GM12878 (cell line): ENCODE measurements around the gene MCTP2. TPM values are rescaled to one million over a fixed set of nuclear protein-coding genes. Genes with fewer than 3 reads are reported as not detected.

ENCODE experiments used
- ATAC-seq: fragments of 200-7000 bp; cut with Tn5 transposase; 3 replicates; pipeline ENCODE4 v1.9.1; 2020; ENCODE audit warnings: mild to moderate bottlenecking, moderate library complexity
- BruUV-seq: library from RNA; stranded (reverse); fragments of 400-500 nt; replicated peaks from 2 replicates; lab custom pipeline; 2021; lab: Mats Ljungman, UMichigan
- CTCF ChIA-PET: fragments of 300-600 bp; sonication (Branson Sonifier 250); formaldehyde crosslinking; extraction: SDS; loops from one replicate; lab custom pipeline; 2021; ENCODE audit warnings: inconsistent platforms; lab: Yijun Ruan, JAX
- POLR2A ChIA-PET: fragments of 350-600 bp; formaldehyde crosslinking; extraction: SDS; loops from one replicate; lab custom pipeline; 2021; ENCODE audit warnings: inconsistent platforms; lab: Charles Lee
- RAD21 ChIA-PET: fragments of 300-600 bp; sonication (Branson Sonifier 250); formaldehyde crosslinking; loops from one replicate; lab custom pipeline; 2023; ENCODE audit warnings: antibody characterized with exemption; ENCODE audit not compliant: unreplicated experiment; lab: Charles Lee
- SMC1A ChIA-PET: fragments of 300-600 bp; sonication (Branson Sonifier 250); formaldehyde crosslinking; loops from one replicate; lab custom pipeline; 2023; ENCODE audit not compliant: unreplicated experiment, uncharacterized antibody; lab: Charles Lee
- DNase-seq: peaks from one replicate; pipeline ENCODE4 v3.0.0-alpha.2; 2011; ENCODE audit warnings: low read depth, low spot score
- FAIRE-seq: peaks from 3 replicates; lab custom pipeline; 2011; peaks lifted over from hg19 to GRCh38; lab: Jason Lieb, UNC
- H2AFZ ChIP-seq: 2 replicates; pipeline ENCODE4 v1.6.0; 2011; ENCODE audit warnings: low read depth, low read length, control low read depth; ENCODE audit not compliant: control insufficient read depth
- H3K27ac ChIP-seq: 2 replicates; pipeline ENCODE4 v1.5.1; 2011; ENCODE audit warnings: control low read depth; ENCODE audit not compliant: control insufficient read depth, insufficient read depth
- H3K27me3 ChIP-seq, 2 experiments: replicated peaks in 1 of 2; 2 replicates each; pipeline versions ENCODE4 v1.6.0 to v1.6.1; 2011; ENCODE audit warnings: low read length in 1 of 2; ENCODE audit not compliant: control insufficient read depth in 2 of 2, insufficient read depth in 2 of 2
- H3K36me3 ChIP-seq, 2 experiments: 2 replicates each; pipeline ENCODE4 v1.5.1; 2011; ENCODE audit warnings: low read length in 1 of 2; ENCODE audit not compliant: control insufficient read depth in 2 of 2, insufficient read depth in 2 of 2
- H3K4me1 ChIP-seq: 2 replicates; pipeline ENCODE4 v1.6.1; 2011; ENCODE audit warnings: mild to moderate bottlenecking, low read length, moderate library complexity, mixed read lengths; ENCODE audit not compliant: control insufficient read depth, insufficient read depth
- H3K4me2 ChIP-seq: 2 replicates; pipeline ENCODE4 v1.6.0; 2011; ENCODE audit warnings: control low read depth; ENCODE audit not compliant: control insufficient read depth, insufficient read depth
- H3K4me3 ChIP-seq: fragments of 200-600 bp; sonication (generic); 2 replicates; pipeline ENCODE4 v1.5.1; 2016
- H3K79me2 ChIP-seq: 2 replicates; pipeline ENCODE4 v1.6.0; 2011; ENCODE audit warnings: low read length; ENCODE audit not compliant: control insufficient read depth, insufficient read depth
- H3K9ac ChIP-seq: 2 replicates; pipeline ENCODE4 v1.8.0; 2011; ENCODE audit warnings: low read length, control low read depth, mixed read lengths; ENCODE audit not compliant: control insufficient read depth, insufficient read depth
- H3K9me3 ChIP-seq: replicated peaks from 3 replicates; pipeline ENCODE4 v1.5.1; 2011; ENCODE audit warnings: mild to moderate bottlenecking, low read length; ENCODE audit not compliant: control insufficient read depth, insufficient read depth
- H4K20me1 ChIP-seq: 2 replicates; pipeline ENCODE4 v1.6.0; 2011; ENCODE audit not compliant: control insufficient read depth, insufficient read depth
- ATF7 ChIP-seq: fragments of 450-650 bp; IDR thresholded peaks from 2 replicates; pipeline ENCODE4 v1.6.1; 2016; ENCODE audit warnings: low read depth, mild to moderate bottlenecking
- BRCA1 ChIP-seq: IDR thresholded peaks from 2 replicates; pipeline ENCODE4 v1.6.1; 2011; ENCODE audit warnings: low read depth, low read length, improper control_type of control experiment
- CHD2 ChIP-seq: IDR thresholded peaks from 2 replicates; pipeline ENCODE4 v1.6.1; 2011; ENCODE audit warnings: low read depth, low read length, improper control_type of control experiment, borderline replicate concordance
- MTA2 ChIP-seq: fragments of 450-650 bp; IDR thresholded peaks from 2 replicates; pipeline ENCODE4 v1.6.1; 2016; ENCODE audit warnings: low read depth, mild to moderate bottlenecking, moderate library complexity
- NBN ChIP-seq: fragments of 450-650 bp; IDR thresholded peaks from 2 replicates; pipeline ENCODE4 v1.6.1; 2016
- NFXL1 ChIP-seq: fragments of 450-650 bp; IDR thresholded peaks from 2 replicates; pipeline ENCODE4 v1.6.1; 2017; ENCODE audit warnings: antibody characterized with exemption, mild to moderate bottlenecking, borderline replicate concordance
- PAX5 ChIP-seq: IDR thresholded peaks from 2 replicates; pipeline ENCODE4 v1.6.1; 2011; ENCODE audit warnings: low read depth, low read length, borderline replicate concordance
- SUZ12 ChIP-seq: fragments of 200-600 bp; sonication (generic); IDR thresholded peaks from one replicate; pipeline ENCODE4 v1.6.1; 2018; ENCODE audit warnings: antibody characterized with exemption, mild to moderate bottlenecking; ENCODE audit not compliant: unreplicated experiment
- USF1 ChIP-seq: IDR thresholded peaks from 2 replicates; pipeline ENCODE4 v1.6.1; 2011; ENCODE audit warnings: borderline replicate concordance, low read depth, mild to moderate bottlenecking, moderate library complexity, mixed read lengths, low read length; ENCODE audit not compliant: insufficient read depth; ENCODE audit errors: extremely low read length
- ZBTB40 ChIP-seq: fragments of 450-650 bp; IDR thresholded peaks from 2 replicates; pipeline ENCODE4 v1.6.1; 2016; ENCODE audit warnings: mild to moderate bottlenecking, moderate library complexity, borderline replicate concordance
- ZNF24 ChIP-seq: fragments of 450-650 bp; IDR thresholded peaks from 2 replicates; pipeline ENCODE4 v1.6.1; 2017; ENCODE audit warnings: antibody characterized with exemption, mild to moderate bottlenecking
- ZNF687 ChIP-seq: fragments of 450-650 bp; IDR thresholded peaks from 2 replicates; pipeline ENCODE4 v1.6.1; 2017; ENCODE audit warnings: mild to moderate bottlenecking, moderate library complexity
- WGBS: methylation state at CpG from one replicate; pipeline ENCODE4 v1.1.6; 2016; ENCODE audit warnings: low lambda C conversion rate; ENCODE audit not compliant: insufficient replicate concordance, insufficient coverage; ENCODE audit errors: missing lambda C conversion rate; 5-methylcytosine and 5-hydroxymethylcytosine counted together
- in situ Hi-C: fragments of 300-500 bp; cut with MboI; formaldehyde crosslinking; loops from 9 replicates; pipeline ENCODE4 v1.14.3; 2018; ENCODE audit warnings: mixed read lengths
- intact Hi-C: fragments of 100-400 bp; cut with micrococcal nuclease; formaldehyde crosslinking; loops from one replicate; pipeline ENCODE4 v1.14.2; 2022; ENCODE audit not compliant: unreplicated experiment
- polyA plus RNA-seq, 11 experiments: library from polyadenylated mRNA; depleted of rRNA in 4 of 11; unstranded in 6 of 11; stranded (reverse) in 5 of 11; fragments of >200 nt; fragmentation: Nextera tagmentation in 4 of 11; fragmentation: Illumina TruSeq in 1 of 11; extraction: Ambion mirVana in 4 of 11; extraction: Trizol in 1 of 11; gene quantifications; 1 replicate in 1 of 11; 2 replicates in 10 of 11; pipeline versions ENCODE4 v1.2.1 to v1.2.3, GENCODE V29; 2011 to 2016; ENCODE audit warnings: inconsistent platforms in 2 of 11, missing spikeins in 2 of 11, low read depth in 1 of 11
- total RNA-seq, 4 experiments: library from RNA; depleted of rRNA in 3 of 4; stranded (reverse); fragments of >200 nt in 3 of 4; fragmentation: Illumina TruSeq in 1 of 4; extraction: Trizol in 1 of 4; gene quantifications; 2 replicates each; pipeline versions ENCODE4 v1.2.1 to v1.2.3, GENCODE V29; 2013 to 2021

The MCTP2 gene
- total and polyA plus RNA-seq, 10 of the 15 experiments (the other 5 are each of a cell fraction or from before 2014, with no cell fraction given), result 0.24 to 48.5 (median 0.88) TPM

- Histone ChIP-seq H3K27ac (no peak overlapping the region), H3K9ac (no peak overlapping the region), H3K9me3 (no peaks in the 10 kb centered on the region; the same call in 2 of the 3 replicates), H3K4me1 (peaks cover 2% of the 10 kb centered on the region; the same call in 1 of the 2 replicates), H2AFZ (peak overlapping the region; percentile 20), H3K4me3 (no peak overlapping the region), H3K79me2 (no peaks in the 10 kb centered on the region), H4K20me1 (no peaks in the 10 kb centered on the region), H3K4me2 (peak overlapping the region; percentile 20; the same call in 1 of the 2 replicates), H3K36me3 (no peaks in the 10 kb centered on the region), H3K27me3 (no peaks in the 10 kb centered on the region)
- ChIA-PET RAD21 (interaction anchor here (0.9 to 4.8 kb wide), 12 partner anchors 10 to 100 kb away, joined by 3 to 59 read pairs (median 6); partner anchors contain the start of gene MCTP2), SMC1A (interaction anchor here (0.6 to 6.5 kb wide), 19 partner anchors 10 to 99 kb away, joined by 3 to 106 read pairs (median 5); partner anchors contain the start of gene MCTP2), CTCF (interaction anchor here (0.8 to 3.0 kb wide), 14 partner anchors 10 to 102 kb away, joined by 3 to 15 read pairs (median 4); partner anchors contain the start of gene MCTP2), POLR2A (interaction anchor here (0.9 to 3.5 kb wide), 8 partner anchors 10 to 32 kb away, joined by 3 to 23 read pairs (median 11); partner anchors contain the start of gene MCTP2)
- ATAC-seq, result peak; percentile 78
- 9% methylated on average over 7 of the region's 7 CpGs for WGBS
- in situ Hi-C loops (no loop called here), intact Hi-C loops (loop anchor here (2.0 kb wide), 1 partner anchor 23 kb away; no protein-coding TSS in a partner anchor)
- no peak for FAIRE-seq
- no TSS peak for BruUV-seq
- DNase-seq, result peak; percentile 73
- TF ChIP-seq NBN (0 out of 2 replicates have a peak, but pooled peaks have one; percentile 52), BRCA1 (no peak), ZBTB40 (no peak), PAX5 (no peak), SUZ12 (no peak), CHD2 (0 out of 2 replicates have a peak, but pooled peaks have one; percentile 13), ATF7 (peak; percentile 88), USF1 (no peak), ZNF687 (peak; percentile 81), MTA2 (peak; percentile 83), NFXL1 (no peak), ZNF24 (peak; percentile 72; the same call in 1 of the 2 replicates)
These were observed 32.2 kb downstream of the MCTP2 start for GRCh38 chr15:94263341-94264273.
